PC-3 (cell line): Measurements from ENCODE around the gene MYO5B.

Source experiments
- CTCF ChIP-seq: fragments of 300-600 bp; sonication (generic); conservative IDR thresholded peaks from 2 replicates; pipeline ENCODE4 v1.5.1; 2017; ENCODE audit warnings: antibody characterized with exemption, low read depth, mild to moderate bottlenecking, low read length
- EZH2 ChIP-seq: fragments of 300-600 bp; sonication (generic); IDR thresholded peaks from one replicate; pipeline ENCODE4 v1.6.1; 2017; ENCODE audit warnings: antibody characterized with exemption, mild to moderate bottlenecking, low read length; ENCODE audit not compliant: unreplicated experiment
- EZH2phosphoT487 ChIP-seq: fragments of 300-600 bp; sonication (generic); IDR thresholded peaks from 2 replicates; pipeline ENCODE4 v1.6.1; 2018; ENCODE audit warnings: mild to moderate bottlenecking, antibody characterized with exemption, low read length, borderline replicate concordance

GRCh38 chr18:50002781-50003180 lies 192.2 kb downstream of the MYO5B start:
- TF ChIP-seq EZH2phosphoT487 (no peak), CTCF (no peak), EZH2 (no peak)
